B cell (primary cell): ENCODE data around the gene C20orf144. TPM values are rescaled to one million over a fixed set of nuclear protein-coding genes. Genes with fewer than 3 reads are reported as not detected.

ENCODE experiments used
- ATAC-seq: fragments of 200-7000 bp; cut with Tn5 transposase; one replicate; pipeline ENCODE4 v1.10.0; 2021; ENCODE audit warnings: low read depth, mild to moderate bottlenecking, moderate number of reproducible peaks, moderate library complexity
- CTCF ChIA-PET: fragments of 350-600 bp; sonication (Branson Sonifier 250); formaldehyde crosslinking; loops from one replicate; lab custom pipeline; 2021; ENCODE audit warnings: antibody characterized with exemption, inconsistent platforms; lab: Charles Lee
- POLR2A ChIA-PET: fragments of 350-600 bp; sonication (Branson Sonifier 250); formaldehyde crosslinking; loops from one replicate; lab custom pipeline; 2021; ENCODE audit warnings: antibody characterized with exemption; lab: Charles Lee
- DNase-seq: peaks from one replicate; pipeline ENCODE4 v3.0.0; 2013
- H2AFZ ChIP-seq: 2 replicates; pipeline ENCODE4 v1.6.1; 2012; ENCODE audit warnings: mild to moderate bottlenecking, low read depth, low read length; ENCODE audit not compliant: insufficient read depth, poor library complexity, severe bottlenecking
- H3K27ac ChIP-seq, 2 donors: 1 replicate in 1 of 2; 2 replicates in 1 of 2; pipeline ENCODE4 v1.5.1; 2012 to 2013; ENCODE audit warnings: low read length in 2 of 2, mild to moderate bottlenecking in 2 of 2, moderate library complexity in 1 of 2
- H3K27me3 ChIP-seq, 4 experiments: fragments of 200-600 bp in 1 of 4; sonication (generic) in 1 of 4; replicated peaks in 1 of 4; 1 replicate in 2 of 4; 2 replicates in 2 of 4; pipeline versions ENCODE4 v1.6.1 to v1.7.0; 2013 to 2016; ENCODE audit warnings: low read length in 3 of 4, mild to moderate bottlenecking in 2 of 4, mixed read lengths in 1 of 4, moderate library complexity in 1 of 4; ENCODE audit not compliant: insufficient read depth in 4 of 4, control insufficient read depth in 3 of 4; ENCODE audit errors: control extremely low read depth in 1 of 4
- H3K36me3 ChIP-seq, 2 experiments: replicated peaks in 1 of 2; 1 replicate in 1 of 2; 2 replicates in 1 of 2; pipeline versions ENCODE4 v1.6.1 to v1.7.1; 2013; ENCODE audit warnings: low read length in 1 of 2; ENCODE audit not compliant: insufficient read depth in 2 of 2, control insufficient read depth in 1 of 2; ENCODE audit errors: control extremely low read depth in 1 of 2, extremely low read depth in 1 of 2
- H3K4me1 ChIP-seq, 2 donors: fragments of 200-600 bp in 1 of 2; sonication (generic) in 1 of 2; 1 replicate in 1 of 2; 2 replicates in 1 of 2; pipeline versions ENCODE4 v1.5.1 to v1.6.1; 2013 to 2017; ENCODE audit warnings: low read length in 2 of 2; ENCODE audit not compliant: control insufficient read depth in 2 of 2, insufficient read depth in 2 of 2
- H3K4me2 ChIP-seq: replicated peaks from 2 replicates; pipeline ENCODE3; 2012; ENCODE audit warnings: mild to moderate bottlenecking, low read depth, low read length; ENCODE audit not compliant: poor library complexity, severe bottlenecking
- H3K4me3 ChIP-seq, 5 experiments: fragments of 200-600 bp in 1 of 5; sonication (generic) in 1 of 5; 1 replicate in 3 of 5; 2 replicates in 2 of 5; pipeline versions ENCODE4 v1.5.1 to v1.7.0; 2011 to 2016; ENCODE audit warnings: low read length in 4 of 5, mild to moderate bottlenecking in 4 of 5, low read depth in 2 of 5, control low read depth in 1 of 5, moderate library complexity in 1 of 5; ENCODE audit not compliant: insufficient read depth in 1 of 5; ENCODE audit errors: control extremely low read depth in 1 of 5, extremely low read depth in 1 of 5
- H3K79me2 ChIP-seq: fragments of 200-600 bp; sonication (generic); one replicate; pipeline ENCODE4 v1.6.0; 2016; ENCODE audit warnings: low read length; ENCODE audit not compliant: control insufficient read depth, insufficient read depth
- H3K9ac ChIP-seq: fragments of 200-600 bp; sonication (generic); 2 replicates; pipeline ENCODE4 v1.6.1; 2017; ENCODE audit warnings: mild to moderate bottlenecking, low read length, moderate library complexity
- H3K9me3 ChIP-seq, 3 donors: one replicate each; pipeline versions ENCODE4 v1.6.1 to v1.7.1; 2013; ENCODE audit warnings: low read length in 2 of 3; ENCODE audit not compliant: control insufficient read depth in 2 of 3, insufficient read depth in 1 of 3; ENCODE audit errors: control extremely low read depth in 1 of 3
- H4K20me1 ChIP-seq: 2 replicates; pipeline ENCODE4 v1.6.0; 2012; ENCODE audit warnings: mild to moderate bottlenecking, low read length; ENCODE audit not compliant: insufficient read depth, control insufficient read depth, poor library complexity, severe bottlenecking
- H3K27ac Mint-ChIP-seq: one replicate; pipeline ENCODE4 v1.8.0; 2021; ENCODE audit warnings: mixed read lengths
- H3K27me3 Mint-ChIP-seq: one replicate; pipeline ENCODE4 v1.8.0; 2021; ENCODE audit warnings: mixed read lengths
- H3K4me1 Mint-ChIP-seq: one replicate; pipeline ENCODE4 v1.8.0; 2021; ENCODE audit warnings: mixed read lengths
- H3K4me3 Mint-ChIP-seq: one replicate; pipeline ENCODE4 v1.8.0; 2021; ENCODE audit warnings: mixed read lengths
- H3K9me3 Mint-ChIP-seq: one replicate; pipeline ENCODE4 v1.8.0; 2022; ENCODE audit warnings: mixed read lengths; ENCODE audit not compliant: insufficient read depth
- CTCF ChIP-seq: fragments of 200-600 bp; IDR thresholded peaks from one replicate; pipeline ENCODE4 v1.8.0; 2022; ENCODE audit warnings: antibody characterized with exemption, mild to moderate bottlenecking
- EZH2 ChIP-seq: IDR thresholded peaks from 2 replicates; pipeline ENCODE4 v1.6.1; 2012; ENCODE audit warnings: borderline replicate concordance, low read depth, mild to moderate bottlenecking, moderate library complexity, low read length; ENCODE audit not compliant: insufficient read depth, poor library complexity, severe bottlenecking
- WGBS: methylation state at CpG from one replicate; pipeline ENCODE4 v1.1.5; 2013; ENCODE audit warnings: missing lambda C conversion rate; ENCODE audit not compliant: insufficient coverage; 5-methylcytosine and 5-hydroxymethylcytosine counted together
- intact Hi-C: fragments of 100-400 bp; cut with micrococcal nuclease; formaldehyde crosslinking; loops from one replicate; pipeline ENCODE4 v1.10.0; 2022
- polyA plus RNA-seq: library from polyadenylated mRNA; depleted of rRNA; stranded (reverse); fragments of >200 nt; gene quantifications from 2 replicates; pipeline ENCODE4 v1.2.3, GENCODE V29; 2012
- total RNA-seq, 2 donors: library from RNA; stranded (reverse); fragments of 120-200 nt in 1 of 2; gene quantifications; 1 replicate in 1 of 2; 2 replicates in 1 of 2; pipeline versions ENCODE4 v1.2.3 to v1.2.4, GENCODE V29; 2013 to 2022

The C20orf144 gene
- total and polyA plus RNA-seq, 2 donors (not counting 1 experiment from before 2014, with no cell fraction given): 0.27 to 0.44 TPM

DNA sequence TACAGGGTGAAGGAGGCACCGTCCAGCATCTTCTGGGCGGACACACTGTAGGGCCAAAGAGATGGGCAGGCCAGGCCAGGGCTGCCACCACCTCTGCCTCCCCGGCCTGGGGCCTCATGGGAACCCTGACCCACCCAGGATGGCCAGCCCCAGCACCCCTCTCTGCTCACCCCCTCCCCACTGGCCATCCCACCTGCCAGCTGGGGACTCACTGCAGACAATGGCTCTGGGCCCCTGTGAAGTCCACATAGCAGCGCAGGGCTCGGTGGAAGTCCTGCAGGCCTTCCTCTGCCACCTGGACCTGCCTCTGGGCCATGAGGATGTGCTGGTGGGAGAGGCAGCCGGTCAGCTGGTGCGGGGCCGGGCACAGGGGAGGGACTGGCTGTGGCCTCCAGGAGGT is 3.6 kb upstream of the C20orf144 start:
- ChIA-PET POLR2A (no interaction called here), CTCF (interaction anchor here (0.5 to 1.0 kb wide), 2 partner anchors 9 to 47 kb away, joined by 3 read pairs; no protein-coding TSS in a partner anchor)
- intact Hi-C loops: no loop called here
- Histone ChIP-seq H3K27ac (no peak overlapping the region), H3K4me3 (no peak overlapping the region), H3K4me2 (no peak overlapping the region), H3K79me2 (peaks cover 6% of the 10 kb centered on the region), H3K27me3 (no peaks in the 10 kb centered on the region), H3K9me3 (no peaks in the 10 kb centered on the region), H3K9ac (no peak overlapping the region), H2AFZ (no peak overlapping the region), H3K36me3 (no peaks in the 10 kb centered on the region), H3K4me1 (peaks cover 5 to 10% of the 10 kb centered on the region in 2 donors), H4K20me1 (no peaks in the 10 kb centered on the region)
- 95% methylated on average over 6 of the region's 8 CpGs for WGBS
- Mint-ChIP-seq H3K27ac (no peak overlapping the region), H3K27me3 (no peaks in the 10 kb centered on the region), H3K4me1 (peaks cover 5% of the 10 kb centered on the region), H3K9me3 (no peaks in the 10 kb centered on the region), H3K4me3 (no peak overlapping the region)
- DNase-seq (no peak), ATAC-seq (no peak)
- no peak for TF ChIP-seq CTCF
- no peak for TF ChIP-seq EZH2

- Histone ChIP-seq H3K4me2 (no peak overlapping the region), H3K9me3 (no peaks in the 10 kb centered on the region), H2AFZ (no peak overlapping the region), H3K4me1 (peaks cover 7 to 10% of the 10 kb centered on the region in 2 donors), H3K4me3 (no peak overlapping the region), H3K36me3 (no peaks in the 10 kb centered on the region), H4K20me1 (no peaks in the 10 kb centered on the region), H3K27me3 (no peaks in the 10 kb centered on the region), H3K9ac (no peak overlapping the region), H3K27ac (no peak overlapping the region), H3K79me2 (peaks cover 6% of the 10 kb centered on the region)
- intact Hi-C loops: no loop called here
- no peak overlapping the region for H3K27ac Mint-ChIP-seq
- TF ChIP-seq EZH2: no peak
- no peak for TF ChIP-seq CTCF
- H3K9me3 Mint-ChIP-seq: no peaks in the 10 kb centered on the region
- 100% methylated on average over 3 of the region's 4 CpGs for WGBS
- no peak overlapping the region for H3K4me3 Mint-ChIP-seq
- POLR2A ChIA-PET: no interaction called here
- CTCF ChIA-PET: interaction anchor here (0.6 to 1.0 kb wide), 2 partner anchors 9 to 155 kb away, joined by 3 read pairs; no protein-coding TSS in a partner anchor
- H3K27me3 Mint-ChIP-seq: no peaks in the 10 kb centered on the region
- H3K4me1 Mint-ChIP-seq: peaks cover 5% of the 10 kb centered on the region
- DNase-seq (no peak), ATAC-seq (no peak)
Observed at GRCh38 chr20:33658929-33659328, 3.2 kb upstream of the C20orf144 start.
